Mesenchymal stem cell (in vitro differentiated cells and primary cell): ENCODE results near the gene MRPL1.

Source experiments
- DNase-seq: peaks from one replicate; pipeline ENCODE4 v3.0.0-alpha.2; 2013
- H2AFZ ChIP-seq: one replicate; pipeline ENCODE4 v1.6.1; 2013; ENCODE audit warnings: low read depth, mild to moderate bottlenecking, control low read depth, inconsistent platforms, low read length, moderate library complexity
- H2AK5ac ChIP-seq: 2 replicates; pipeline ENCODE4 v1.6.1; 2013; ENCODE audit warnings: low read length, moderate library complexity, mild to moderate bottlenecking, inconsistent platforms; ENCODE audit not compliant: severe bottlenecking
- H2BK120ac ChIP-seq: one replicate; pipeline ENCODE4 v1.6.1; 2013; ENCODE audit warnings: low read depth, mild to moderate bottlenecking, inconsistent platforms, low read length, moderate library complexity
- H2BK12ac ChIP-seq, 2 experiments: one replicate each; pipeline ENCODE4 v1.6.1; 2013; ENCODE audit warnings: inconsistent platforms in 2 of 2, low read length in 2 of 2, mild to moderate bottlenecking in 2 of 2, moderate library complexity in 2 of 2, control low read depth in 1 of 2
- H2BK15ac ChIP-seq: one replicate; pipeline ENCODE4 v1.6.1; 2013; ENCODE audit warnings: mild to moderate bottlenecking, low read depth, inconsistent platforms; ENCODE audit not compliant: poor library complexity, severe bottlenecking
- H2BK5ac ChIP-seq: 2 replicates; pipeline ENCODE4 v1.6.1; 2013; ENCODE audit warnings: low read depth, mild to moderate bottlenecking, low read length, control low read depth, inconsistent platforms; ENCODE audit not compliant: poor library complexity, severe bottlenecking
- H3K14ac ChIP-seq, 2 experiments: one replicate each; pipeline ENCODE4 v1.6.1; 2013; ENCODE audit warnings: inconsistent platforms in 2 of 2, low read length in 2 of 2, control low read depth in 1 of 2, mild to moderate bottlenecking in 1 of 2, moderate library complexity in 1 of 2
- H3K18ac ChIP-seq, 2 experiments: one replicate each; pipeline ENCODE4 v1.6.1; 2013; ENCODE audit warnings: inconsistent platforms in 2 of 2, low read length in 2 of 2, control low read depth in 1 of 2, low read depth in 1 of 2, mild to moderate bottlenecking in 1 of 2
- H3K23ac ChIP-seq, 2 experiments: one replicate each; pipeline ENCODE4 v1.6.1; 2013; ENCODE audit warnings: inconsistent platforms in 2 of 2, low read length in 2 of 2, mild to moderate bottlenecking in 2 of 2, moderate library complexity in 2 of 2, control low read depth in 1 of 2
- H3K27ac ChIP-seq: 2 replicates; pipeline ENCODE4 v1.5.1; 2013; ENCODE audit warnings: mild to moderate bottlenecking, moderate library complexity, low read length, control low read depth, inconsistent platforms; ENCODE audit not compliant: poor library complexity, severe bottlenecking
- H3K27me3 ChIP-seq, 2 experiments: 2 replicates each; pipeline versions ENCODE4 v1.6.1 to v1.7.0; 2013; ENCODE audit warnings: low read length in 2 of 2, mild to moderate bottlenecking in 2 of 2, moderate library complexity in 2 of 2, control low read depth in 1 of 2, inconsistent platforms in 1 of 2; ENCODE audit not compliant: control insufficient read depth in 1 of 2, insufficient read depth in 1 of 2
- H3K36me3 ChIP-seq, 2 experiments: 2 replicates each; pipeline versions ENCODE4 v1.6.1 to v1.7.0; 2013; ENCODE audit warnings: low read length in 2 of 2, control low read depth in 1 of 2, inconsistent platforms in 1 of 2, low read depth in 1 of 2, mild to moderate bottlenecking in 1 of 2; ENCODE audit not compliant: insufficient read depth in 2 of 2, control insufficient read depth in 1 of 2
- H3K4ac ChIP-seq, 2 experiments: one replicate each; pipeline ENCODE4 v1.6.1; 2013; ENCODE audit warnings: inconsistent platforms in 2 of 2, low read length in 2 of 2, mild to moderate bottlenecking in 2 of 2, moderate library complexity in 2 of 2, control low read depth in 1 of 2, low read depth in 1 of 2
- H3K4me1 ChIP-seq: 2 replicates; pipeline ENCODE4 v1.6.1; 2013; ENCODE audit warnings: low read depth, low read length, control low read depth; ENCODE audit not compliant: control insufficient read depth, insufficient read depth
- H3K4me2 ChIP-seq: 2 replicates; pipeline ENCODE4 v1.6.1; 2013; ENCODE audit warnings: low read length, mild to moderate bottlenecking, inconsistent platforms; ENCODE audit not compliant: poor library complexity, severe bottlenecking
- H3K4me3 ChIP-seq, 2 experiments: 2 replicates each; pipeline versions ENCODE4 v1.5.1 to v1.7.0; 2013; ENCODE audit warnings: low read length in 2 of 2, mild to moderate bottlenecking in 2 of 2, control low read depth in 1 of 2, low read depth in 1 of 2; ENCODE audit not compliant: insufficient read depth in 1 of 2
- H3K79me1 ChIP-seq: replicated peaks from 2 replicates; pipeline ENCODE4 v1.6.1; 2013; ENCODE audit warnings: mild to moderate bottlenecking, control low read depth, low read length, inconsistent platforms; ENCODE audit not compliant: poor library complexity, severe bottlenecking
- H3K9ac ChIP-seq: 2 replicates; pipeline ENCODE4 v1.7.0; 2013; ENCODE audit warnings: mild to moderate bottlenecking, low read length, moderate library complexity
- H3K9me3 ChIP-seq: 2 replicates; pipeline ENCODE4 v1.7.0; 2013; ENCODE audit warnings: mild to moderate bottlenecking, low read length; ENCODE audit not compliant: control insufficient read depth
- H4K8ac ChIP-seq: one replicate; pipeline ENCODE4 v1.6.1; 2013; ENCODE audit warnings: inconsistent platforms, mild to moderate bottlenecking, low read length, moderate library complexity
- H4K91ac ChIP-seq: one replicate; pipeline ENCODE4 v1.6.1; 2013; ENCODE audit warnings: mild to moderate bottlenecking, low read length, inconsistent platforms
- WGBS: methylation state at CpG from one replicate; pipeline ENCODE4 v1.1.7; 2013; ENCODE audit warnings: mixed read lengths; 5-methylcytosine and 5-hydroxymethylcytosine counted together

Gene MRPL1

DNA sequence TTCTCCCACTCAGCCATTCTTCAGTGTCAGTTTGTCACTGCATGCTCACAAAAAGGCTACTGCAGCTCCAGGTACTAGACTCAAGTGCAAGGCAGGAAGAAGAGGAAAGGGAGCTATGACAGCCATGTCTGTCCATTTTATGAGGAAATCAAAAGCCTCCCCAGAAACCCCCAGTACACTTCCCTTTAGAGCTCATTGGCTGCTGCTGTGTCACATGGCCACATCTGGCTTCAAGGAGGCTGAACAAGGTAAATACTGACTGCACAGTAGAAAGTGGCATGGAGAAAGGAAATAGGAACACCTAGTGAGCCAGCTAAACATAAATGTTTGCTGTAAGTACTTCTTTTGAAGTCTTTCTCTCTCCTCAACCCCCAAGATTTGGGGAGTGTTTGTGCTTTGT lies 127.3 kb downstream of the MRPL1 start:
- Histone ChIP-seq H3K27ac (no peak overlapping the region), H2BK5ac (no peak overlapping the region), H3K9me3 (no peaks in the 10 kb centered on the region), H3K23ac (no peak overlapping the region), H2AK5ac (no peak overlapping the region), H3K14ac (no peak overlapping the region), H3K27me3 (no peaks in the 10 kb centered on the region), H4K91ac (no peak overlapping the region), H3K18ac (no peak overlapping the region), H3K4me3 (no peak overlapping the region), H2AFZ (no peak overlapping the region), H4K8ac (no peak overlapping the region), H2BK12ac (no peak overlapping the region), H3K4ac (no peak overlapping the region), H3K79me1 (no peaks in the 10 kb centered on the region), H2BK15ac (no peak overlapping the region), H3K36me3 (no peaks in the 10 kb centered on the region), H3K4me1 (peaks cover 2% of the 10 kb centered on the region), H3K4me2 (no peak overlapping the region), H2BK120ac (no peak overlapping the region), H3K9ac (no peak overlapping the region)
- no peak for DNase-seq

DNA sequence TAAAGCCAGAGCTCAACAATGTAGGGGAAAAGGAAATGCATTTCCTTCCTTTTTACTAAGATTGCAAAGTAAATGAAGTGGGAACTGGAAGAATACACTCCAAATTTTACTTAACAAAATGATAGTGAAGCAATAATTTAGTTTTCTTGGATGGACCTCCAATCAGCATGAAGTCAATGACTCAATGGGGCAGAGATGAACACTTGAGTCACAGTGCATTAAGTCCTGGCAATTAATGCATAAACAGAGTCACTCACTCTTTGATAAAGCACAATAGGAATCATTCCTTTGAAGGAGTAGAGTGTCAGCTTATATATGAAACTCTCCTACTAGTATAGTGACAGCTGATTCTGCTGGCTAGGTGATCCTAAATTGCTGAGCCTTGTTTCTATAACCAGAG lies 127.8 kb downstream of the MRPL1 start:
- Histone ChIP-seq H3K4ac (no peak overlapping the region), H2BK15ac (no peak overlapping the region), H3K27me3 (no peaks in the 10 kb centered on the region), H2AFZ (no peak overlapping the region), H3K23ac (no peak overlapping the region), H3K9ac (peak overlapping the region; percentile 14), H2BK120ac (no peak overlapping the region), H3K27ac (no peak overlapping the region), H3K4me2 (no peak overlapping the region), H3K4me1 (peaks cover 2% of the 10 kb centered on the region), H2BK5ac (no peak overlapping the region), H4K8ac (no peak overlapping the region), H3K4me3 (no peak overlapping the region), H4K91ac (no peak overlapping the region), H3K14ac (no peak overlapping the region), H3K36me3 (no peaks in the 10 kb centered on the region), H2AK5ac (no peak overlapping the region), H2BK12ac (no peak overlapping the region), H3K18ac (no peak overlapping the region), H3K9me3 (no peaks in the 10 kb centered on the region), H3K79me1 (no peaks in the 10 kb centered on the region)
- DNase-seq = no peak

DNA sequence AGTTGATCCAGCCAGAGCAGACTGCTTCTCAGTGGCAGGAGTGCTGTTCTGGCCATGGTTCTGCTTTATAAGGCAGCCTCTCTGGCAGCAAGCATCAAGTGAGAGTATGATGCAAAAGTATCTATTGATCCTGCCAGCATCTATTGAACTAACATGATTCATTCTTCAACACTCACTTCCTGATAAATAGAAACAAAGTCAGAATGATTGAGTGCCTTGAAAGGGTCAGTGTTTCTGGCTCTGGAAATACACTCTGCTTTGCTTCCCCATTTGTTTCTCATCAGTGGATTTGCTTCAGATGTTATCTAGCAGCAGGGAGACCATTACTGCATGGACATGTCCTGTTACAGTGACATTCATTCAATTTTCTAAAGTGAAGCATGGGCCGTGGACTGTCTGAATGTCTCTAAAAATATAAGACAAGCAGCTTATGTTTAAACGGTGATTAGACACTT lies 128.3 kb downstream of the MRPL1 start:
- Histone ChIP-seq H2AFZ (no peak overlapping the region), H3K4me2 (no peak overlapping the region), H3K4me3 (no peak overlapping the region), H2BK15ac (no peak overlapping the region), H2AK5ac (no peak overlapping the region), H3K9me3 (no peaks in the 10 kb centered on the region), H3K18ac (no peak overlapping the region), H3K79me1 (no peaks in the 10 kb centered on the region), H3K27ac (no peak overlapping the region), H3K23ac (no peak overlapping the region), H2BK120ac (no peak overlapping the region), H3K4me1 (peaks cover 2% of the 10 kb centered on the region), H3K4ac (no peak overlapping the region), H4K8ac (no peak overlapping the region), H2BK12ac (no peak overlapping the region), H3K14ac (no peak overlapping the region), H3K27me3 (no peaks in the 10 kb centered on the region), H4K91ac (no peak overlapping the region), H2BK5ac (no peak overlapping the region), H3K36me3 (no peaks in the 10 kb centered on the region), H3K9ac (peak overlapping the region; percentile 14)
- DNase-seq = no peak
- WGBS = no CpG with 5 or more reads among the region's 2 CpGs

DNA sequence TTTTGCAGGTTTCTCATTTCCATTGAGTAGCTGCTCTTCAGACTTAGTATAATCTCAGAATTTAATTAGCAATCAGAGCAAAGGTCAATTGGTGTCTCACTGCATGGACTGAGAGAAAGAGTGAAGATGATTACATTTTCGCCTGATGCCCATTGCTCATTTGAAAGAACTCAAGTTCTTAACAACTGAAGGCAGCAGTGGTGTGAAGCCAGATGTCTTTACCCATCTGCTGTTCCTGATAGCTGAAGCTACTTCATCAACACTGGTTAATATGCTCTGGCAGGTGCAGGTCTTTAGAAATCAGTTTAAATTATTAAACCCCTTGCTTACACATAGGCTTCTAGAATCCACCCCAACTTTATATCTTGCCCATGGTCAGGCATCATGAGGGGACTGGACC lies 130.0 kb downstream of the MRPL1 start:
- 95% methylated on average over 1 of the region's 1 CpG for WGBS
- DNase-seq = no peak
- no peaks in the 10 kb centered on the region for H3K9me3 ChIP-seq

More for the DNA sequence above, 130.0 kb downstream of the MRPL1 start:
- Histone ChIP-seq H4K91ac (no peak overlapping the region), H2BK5ac (no peak overlapping the region), H3K4me1 (peaks cover 2% of the 10 kb centered on the region), H3K14ac (no peak overlapping the region), H3K79me1 (no peaks in the 10 kb centered on the region), H3K23ac (no peak overlapping the region), H4K8ac (no peak overlapping the region), H2AFZ (no peak overlapping the region), H2BK15ac (no peak overlapping the region), H3K4ac (no peak overlapping the region), H3K4me3 (no peak overlapping the region), H3K4me2 (no peak overlapping the region), H2BK12ac (no peak overlapping the region), H3K9ac (no peak overlapping the region), H3K36me3 (no peaks in the 10 kb centered on the region), H2BK120ac (no peak overlapping the region), H3K27ac (no peak overlapping the region), H3K18ac (no peak overlapping the region), H3K27me3 (no peaks in the 10 kb centered on the region), H2AK5ac (no peak overlapping the region)
